LoVo (cell line): ENCODE measurements around the gene GSN.

Experiments
- DNase-seq: peaks from one replicate; pipeline ENCODE4 v3.0.0-alpha.2; 2016; ENCODE audit warnings: low spot score

GSN gene

DNA sequence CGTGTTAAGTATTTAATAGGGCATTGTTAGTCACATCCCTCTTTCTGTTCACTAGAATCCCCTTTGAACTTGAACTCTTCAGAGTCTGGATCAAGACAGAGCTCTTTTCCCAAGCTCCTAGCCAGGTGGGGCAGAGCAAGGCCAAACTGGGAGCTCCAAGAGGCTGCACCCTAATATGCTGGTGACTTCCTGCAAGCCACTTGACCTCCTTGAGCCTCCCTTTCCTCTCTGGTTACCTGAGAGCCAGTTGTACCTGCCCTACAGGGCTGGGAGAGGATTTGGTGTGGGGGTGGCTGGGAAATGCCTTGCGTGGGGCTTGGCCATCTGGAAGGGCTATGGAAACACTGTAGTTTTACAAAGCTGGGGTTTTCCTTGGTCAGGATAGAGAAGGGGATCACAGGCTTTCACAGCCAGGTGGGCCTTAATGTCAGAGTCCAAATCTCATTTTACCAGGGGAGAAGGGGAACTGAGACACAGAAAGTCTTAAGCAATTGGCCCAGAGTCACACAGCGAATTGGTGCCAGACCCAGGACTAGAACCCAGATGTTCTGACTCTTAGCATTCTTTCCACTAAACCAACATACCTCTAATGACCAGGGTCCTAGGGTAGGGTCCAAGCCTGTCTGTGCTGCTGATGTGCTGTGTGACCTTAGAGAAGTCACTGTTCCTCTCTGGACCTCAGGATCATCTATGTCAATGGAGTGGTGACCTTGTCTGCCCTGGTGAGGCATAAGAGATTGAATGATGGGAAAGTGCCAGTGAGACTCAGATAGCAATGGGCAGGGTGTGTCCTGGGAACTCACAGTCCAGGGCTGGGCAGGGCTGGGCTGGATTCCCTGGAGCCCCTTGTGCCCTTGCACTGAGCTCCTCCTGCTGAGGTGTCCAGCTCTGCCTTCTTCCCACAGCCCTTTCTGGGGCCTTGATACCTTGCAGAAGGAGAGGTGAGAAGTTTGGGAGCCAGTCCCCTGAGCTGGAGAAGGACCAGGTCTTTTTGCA is 35.8 kb downstream of the GSN start:
- DNase-seq, result no peak

DNA sequence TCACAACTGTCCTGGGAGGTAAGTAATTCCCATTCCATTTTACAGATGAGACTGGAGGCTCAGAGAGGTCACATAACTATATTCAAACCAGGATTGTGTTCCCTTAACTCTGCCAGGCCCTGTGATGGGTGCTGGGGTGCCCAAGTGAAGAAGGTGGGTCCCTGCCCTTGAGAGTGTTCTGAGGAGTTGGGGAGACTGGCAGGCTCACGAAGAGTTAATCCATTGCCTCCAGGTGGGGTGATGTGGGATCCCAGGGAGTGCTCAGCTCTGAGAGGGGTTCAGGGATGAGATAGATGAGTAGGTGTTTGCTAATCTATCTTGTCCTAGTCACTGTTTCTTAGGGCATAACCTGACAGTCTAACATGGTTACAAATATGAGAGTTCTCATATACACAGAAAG is 36.7 kb downstream of the GSN start:
- DNase-seq, result no peak

DNA sequence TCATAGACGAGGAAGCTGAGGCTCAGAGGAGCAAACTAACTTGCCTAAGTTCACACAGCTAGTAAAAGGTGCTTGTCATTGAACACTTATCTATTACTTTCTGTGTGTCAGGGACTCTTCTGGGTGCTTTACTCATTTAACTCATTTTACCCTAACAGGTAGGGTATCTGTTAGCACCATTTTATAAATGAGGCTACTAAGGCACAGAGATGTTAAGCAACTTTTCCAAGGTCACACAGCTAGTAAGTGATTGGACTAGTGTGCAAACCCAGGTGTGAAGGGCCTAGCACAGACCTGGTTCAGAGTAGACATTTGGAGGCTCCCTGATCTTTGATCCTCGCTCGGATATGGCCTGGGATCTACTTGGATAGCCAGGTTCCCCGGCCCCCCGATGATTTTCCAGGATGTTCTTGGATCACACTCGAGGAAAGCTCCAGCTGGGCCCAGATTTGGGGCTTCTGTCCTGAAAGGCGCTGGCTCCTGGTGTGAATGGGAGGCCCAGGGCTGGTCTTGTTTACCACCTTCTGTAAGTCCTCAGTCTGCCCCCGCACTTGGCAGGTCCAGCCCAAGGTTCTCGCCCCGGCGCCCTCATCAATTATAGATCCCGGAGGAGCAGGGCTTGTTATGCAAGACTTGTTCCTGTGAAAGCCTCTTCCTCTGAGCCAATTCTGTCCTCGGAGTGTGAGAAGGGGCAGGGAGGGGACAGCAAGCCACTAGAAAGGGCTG is 37.5 kb downstream of the GSN start:
- DNase-seq, result no peak

DNA sequence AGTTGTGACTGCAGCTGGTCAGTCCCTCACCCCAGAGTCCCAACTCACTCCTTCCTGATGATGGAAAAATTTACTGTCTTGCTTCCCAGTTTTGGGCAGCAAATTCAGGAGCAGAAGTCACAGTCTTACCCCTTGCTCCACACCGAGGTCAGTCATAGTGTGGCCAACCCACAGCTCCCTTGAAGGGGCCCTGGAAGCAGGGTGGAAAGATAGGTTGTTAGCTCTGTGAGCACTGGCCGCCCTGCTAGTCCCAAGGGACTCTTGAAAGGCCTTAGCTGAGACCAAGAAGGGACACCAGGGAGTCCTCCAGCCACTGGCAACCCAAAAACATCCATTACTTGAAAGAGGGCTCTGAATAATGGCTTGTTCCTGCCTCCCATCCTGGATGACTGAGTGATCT is 40.0 kb downstream of the GSN start:
- no peak for DNase-seq

DNA sequence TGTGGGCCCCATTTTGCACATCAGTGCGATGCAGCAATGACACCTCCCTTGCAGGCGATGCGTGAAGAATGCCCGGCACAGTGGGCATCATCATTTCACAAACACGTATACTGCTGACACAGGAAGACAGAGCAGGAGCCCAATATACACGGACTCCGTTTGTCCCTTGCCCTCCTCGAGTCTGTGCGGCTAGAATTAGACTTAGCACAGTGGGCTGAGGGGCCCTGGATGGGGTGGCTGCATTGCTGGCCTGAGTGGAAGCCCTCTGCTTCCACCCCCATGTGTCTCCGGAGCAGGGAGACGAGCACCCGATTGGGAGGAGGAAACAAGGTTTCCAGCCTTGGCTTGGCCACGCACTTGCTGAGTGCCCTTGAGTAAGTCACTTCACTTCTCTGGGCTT is 40.8 kb downstream of the GSN start:
- DNase-seq, result no peak

DNA sequence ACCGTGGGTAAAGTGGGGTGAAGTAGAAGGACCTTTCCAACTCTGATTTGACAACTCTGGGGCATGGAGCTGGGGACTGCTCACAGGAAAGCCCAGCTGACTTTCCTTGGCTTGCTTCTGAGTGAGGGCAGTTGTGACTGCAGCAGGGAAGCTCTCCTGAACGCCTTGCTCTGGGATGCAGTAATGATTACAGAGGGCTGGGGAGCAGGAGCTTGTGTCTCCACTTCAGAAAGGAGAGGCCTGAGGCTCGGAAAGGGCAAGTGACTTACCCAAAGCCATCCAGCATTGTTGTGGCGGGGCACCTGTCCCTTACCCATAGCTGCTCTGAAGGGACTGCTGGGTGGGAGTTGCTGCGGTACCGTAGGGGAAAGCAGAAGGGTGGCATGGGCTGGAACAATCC is 41.2 kb downstream of the GSN start:
- DNase-seq, result no peak

DNA sequence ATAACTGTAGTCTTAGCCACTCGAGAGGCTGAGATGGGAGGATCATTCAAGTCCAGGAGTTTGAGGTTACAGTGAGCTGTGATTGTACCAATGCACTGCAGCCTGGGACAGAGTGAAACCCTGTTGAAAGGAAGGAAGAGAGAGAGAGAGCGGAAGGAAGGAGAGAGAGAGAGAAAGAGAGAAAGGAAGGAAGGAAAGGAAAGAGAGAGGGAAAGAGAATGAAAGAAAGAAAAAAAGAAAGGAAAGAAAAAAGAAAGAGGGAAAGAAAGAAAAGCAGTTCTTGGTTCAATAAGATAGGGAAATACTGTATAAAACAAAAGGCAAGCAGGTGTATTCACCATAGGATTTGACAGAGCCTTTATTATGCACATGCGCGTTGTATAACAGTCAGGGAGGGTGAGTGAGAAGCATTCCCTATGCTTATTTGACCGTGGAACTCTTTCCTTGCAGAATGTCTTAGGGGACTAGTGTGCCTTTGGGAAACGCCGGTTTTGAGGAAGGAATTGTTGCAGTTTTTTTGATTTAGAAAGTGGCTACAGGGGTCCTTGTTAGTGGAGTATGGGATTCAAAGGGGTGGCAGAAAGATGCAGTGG is 42.0 kb downstream of the GSN start:
- no peak for DNase-seq

DNA sequence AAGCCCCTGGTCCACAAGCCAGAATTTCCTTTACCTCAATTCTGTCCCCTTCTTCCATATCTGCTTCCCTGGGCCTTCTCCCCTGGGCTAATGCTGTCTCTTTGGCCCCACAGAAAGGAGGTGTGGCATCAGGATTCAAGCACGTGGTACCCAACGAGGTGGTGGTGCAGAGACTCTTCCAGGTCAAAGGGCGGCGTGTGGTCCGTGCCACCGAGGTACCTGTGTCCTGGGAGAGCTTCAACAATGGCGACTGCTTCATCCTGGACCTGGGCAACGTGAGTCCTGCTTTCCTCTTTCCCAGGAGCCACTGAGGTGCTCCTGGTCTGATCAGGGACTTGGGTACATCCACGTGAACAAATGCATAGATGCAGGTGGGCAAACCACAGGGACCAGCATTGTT is 42.6 kb downstream of the GSN start:
- DNase-seq, result no peak

DNA sequence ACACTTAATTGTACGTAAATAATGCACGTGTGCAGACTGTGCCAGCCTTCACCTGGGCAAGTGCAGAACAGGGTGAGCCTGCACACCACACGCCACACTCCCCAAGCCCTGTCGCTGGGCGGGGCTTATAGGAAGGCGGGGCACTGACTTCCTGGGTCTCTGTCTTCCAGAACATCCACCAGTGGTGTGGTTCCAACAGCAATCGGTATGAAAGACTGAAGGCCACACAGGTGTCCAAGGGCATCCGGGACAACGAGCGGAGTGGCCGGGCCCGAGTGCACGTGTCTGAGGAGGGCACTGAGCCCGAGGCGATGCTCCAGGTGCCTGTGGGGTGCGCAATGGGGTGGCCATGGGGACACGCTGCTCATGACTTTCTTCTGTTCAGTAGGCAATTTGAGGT is 44.2 kb downstream of the GSN start:
- DNase-seq, result no peak

DNA sequence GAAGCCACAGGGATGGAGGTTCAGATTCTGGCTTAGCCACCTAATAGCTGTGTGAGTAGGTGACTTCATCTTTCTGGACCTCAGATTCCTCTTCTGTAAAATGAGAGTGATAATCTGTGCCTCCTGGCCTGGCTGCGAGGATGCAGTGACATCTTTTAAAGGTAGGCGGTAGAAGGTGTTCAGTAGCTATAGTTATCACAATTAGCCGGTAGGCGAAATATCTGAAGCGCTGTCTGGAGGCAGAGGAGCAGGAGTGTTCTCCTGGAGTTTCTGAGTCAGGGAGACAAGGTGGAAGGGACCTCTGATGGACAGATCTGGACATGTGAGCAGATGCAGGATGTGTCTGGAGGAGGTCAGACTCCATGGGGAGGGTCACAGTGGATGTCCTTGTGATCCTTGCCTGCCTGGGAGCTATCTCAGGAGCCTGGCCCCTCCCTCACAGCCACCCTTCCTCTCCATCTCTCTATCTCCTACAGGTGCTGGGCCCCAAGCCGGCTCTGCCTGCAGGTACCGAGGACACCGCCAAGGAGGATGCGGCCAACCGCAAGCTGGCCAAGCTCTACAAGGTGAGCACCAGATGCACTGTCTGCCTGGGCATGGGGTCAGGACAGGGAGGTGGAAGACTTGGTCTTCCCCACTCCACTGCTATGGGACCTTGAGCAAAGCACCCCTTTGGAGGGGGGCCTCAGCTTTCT is 45.6 kb downstream of the GSN start:
- DNase-seq, result no peak

DNA sequence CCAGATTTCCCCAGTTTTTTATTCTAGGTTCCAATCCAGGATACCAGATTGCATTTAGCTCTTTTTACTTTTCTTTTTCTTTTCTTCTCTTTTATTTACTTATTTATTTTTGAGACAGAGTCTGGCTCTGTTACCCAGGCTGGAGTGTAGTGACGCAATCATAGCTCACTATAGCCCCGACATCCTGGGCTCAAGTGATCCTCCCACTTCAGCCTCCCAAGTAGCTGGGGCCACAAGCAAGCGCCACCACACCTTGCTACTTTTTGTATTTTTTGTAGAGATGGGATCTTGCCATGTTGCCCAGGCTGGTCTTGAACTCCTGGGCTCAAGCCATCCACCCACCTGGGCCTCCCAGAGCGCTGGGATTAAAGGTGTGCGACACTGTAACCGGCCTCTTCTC is 48.4 kb downstream of the GSN start:
- no peak for DNase-seq

DNA sequence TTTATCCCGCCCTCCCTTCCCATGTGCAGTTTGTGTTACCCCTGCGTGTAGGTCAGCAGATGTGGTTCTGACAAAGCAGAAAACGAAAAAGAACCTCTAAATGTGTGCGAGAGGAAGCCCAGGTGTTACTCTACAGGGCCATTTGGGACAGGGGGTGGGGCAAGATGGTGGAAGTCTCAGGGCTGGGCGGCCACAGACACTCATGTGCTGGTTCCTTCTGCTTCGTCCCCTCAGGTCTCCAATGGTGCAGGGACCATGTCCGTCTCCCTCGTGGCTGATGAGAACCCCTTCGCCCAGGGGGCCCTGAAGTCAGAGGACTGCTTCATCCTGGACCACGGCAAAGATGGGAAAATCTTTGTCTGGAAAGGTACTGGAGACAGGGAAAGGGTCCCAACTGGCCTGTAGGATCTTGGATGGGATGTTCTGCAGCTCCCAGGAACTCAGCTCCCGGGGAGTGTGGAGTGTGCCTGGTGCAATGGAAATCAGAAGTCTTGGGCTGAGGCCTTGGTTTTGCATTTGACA is 49.0 kb downstream of the GSN start:
- DNase-seq, result no peak

DNA sequence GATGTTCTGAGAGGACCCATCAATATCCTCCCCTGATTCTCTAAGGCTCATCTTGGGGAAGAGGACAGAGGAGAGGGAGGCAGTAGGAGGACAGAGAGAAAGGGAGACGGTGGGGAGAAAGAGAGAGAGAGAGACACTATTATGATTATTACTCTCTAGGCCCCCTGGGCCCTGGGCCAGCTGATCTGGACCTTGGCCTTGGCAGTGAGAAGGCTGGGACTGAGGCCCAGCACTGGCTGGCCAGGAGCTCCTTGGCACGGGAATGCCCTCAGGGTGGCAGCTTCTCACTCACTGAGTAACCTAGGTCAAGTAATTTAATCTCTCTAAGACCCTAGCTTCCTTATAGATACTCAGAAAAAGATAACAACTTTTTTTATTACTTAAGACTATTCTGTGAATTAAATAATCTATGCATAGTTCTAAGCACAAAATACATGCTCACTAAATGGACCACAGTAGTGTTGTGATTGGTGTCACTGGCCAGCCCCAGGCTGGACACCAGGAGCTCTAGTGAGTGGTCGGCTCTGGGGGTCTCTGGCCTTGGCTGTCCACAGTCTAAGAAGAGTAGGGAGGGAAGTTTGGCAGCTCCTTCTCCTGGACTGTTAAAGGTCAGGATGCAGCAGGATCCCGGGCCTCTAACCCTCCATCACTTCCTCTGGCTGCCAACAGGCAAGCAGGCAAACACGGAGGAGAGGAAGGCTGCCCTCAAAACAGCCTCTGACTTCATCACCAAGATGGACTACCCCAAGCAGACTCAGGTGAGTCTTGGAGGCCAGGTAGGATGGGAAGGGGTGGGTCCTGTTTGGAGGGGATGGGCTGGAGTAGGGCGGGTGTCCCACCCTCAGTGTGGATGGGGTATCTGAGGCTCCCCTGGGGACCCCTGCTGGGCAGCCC is 50.0 kb downstream of the GSN start:
- DNase-seq, result no peak

DNA sequence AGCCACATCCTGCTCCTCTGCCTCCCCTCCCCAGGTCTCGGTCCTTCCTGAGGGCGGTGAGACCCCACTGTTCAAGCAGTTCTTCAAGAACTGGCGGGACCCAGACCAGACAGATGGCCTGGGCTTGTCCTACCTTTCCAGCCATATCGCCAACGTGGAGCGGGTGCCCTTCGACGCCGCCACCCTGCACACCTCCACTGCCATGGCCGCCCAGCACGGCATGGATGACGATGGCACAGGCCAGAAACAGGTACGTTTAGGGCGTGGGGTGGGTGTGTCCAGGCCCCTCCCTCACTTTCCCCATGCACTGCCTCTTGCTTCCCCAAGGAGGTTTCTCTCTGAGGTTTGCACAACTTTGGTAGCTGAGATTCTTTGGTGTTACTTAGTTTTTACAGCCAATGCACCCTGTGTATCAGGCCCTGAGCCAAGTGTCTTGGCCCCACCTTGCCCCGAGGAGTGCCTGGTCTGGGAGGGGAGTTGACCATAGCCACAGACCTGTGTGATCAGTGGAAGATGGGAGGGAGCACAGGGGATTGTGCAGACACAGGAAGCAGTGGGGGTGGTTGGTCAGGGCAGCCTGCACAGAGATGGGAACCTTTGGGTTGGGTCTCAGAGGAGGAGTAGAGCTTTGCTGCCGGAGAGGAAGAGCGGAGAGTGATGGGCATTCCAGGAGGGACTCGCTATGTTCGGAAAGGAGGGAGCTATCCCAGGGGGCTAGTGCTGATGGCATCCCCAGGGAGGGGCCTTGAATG is 50.8 kb downstream of the GSN start:
- DNase-seq, result no peak

DNA sequence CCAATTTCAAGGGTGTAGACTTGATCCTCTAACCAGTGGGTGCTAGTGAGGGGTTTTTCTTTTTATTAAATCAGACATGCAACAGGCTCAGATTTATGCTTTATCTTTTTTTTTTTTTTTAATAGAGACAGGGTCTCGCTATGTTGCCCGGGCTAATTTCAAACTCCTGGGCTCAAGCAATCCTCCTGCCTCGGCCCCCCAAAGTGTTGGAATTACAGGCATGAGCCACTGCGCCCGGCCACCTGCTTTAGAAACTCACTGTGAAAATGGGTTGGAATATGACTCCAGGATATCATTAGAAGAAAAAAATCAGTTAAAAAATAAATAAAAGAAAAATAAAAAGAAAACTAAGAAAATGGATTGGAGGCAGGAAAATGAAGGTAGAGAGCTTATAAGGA is 51.4 kb downstream of the GSN start:
- no peak for DNase-seq

DNA sequence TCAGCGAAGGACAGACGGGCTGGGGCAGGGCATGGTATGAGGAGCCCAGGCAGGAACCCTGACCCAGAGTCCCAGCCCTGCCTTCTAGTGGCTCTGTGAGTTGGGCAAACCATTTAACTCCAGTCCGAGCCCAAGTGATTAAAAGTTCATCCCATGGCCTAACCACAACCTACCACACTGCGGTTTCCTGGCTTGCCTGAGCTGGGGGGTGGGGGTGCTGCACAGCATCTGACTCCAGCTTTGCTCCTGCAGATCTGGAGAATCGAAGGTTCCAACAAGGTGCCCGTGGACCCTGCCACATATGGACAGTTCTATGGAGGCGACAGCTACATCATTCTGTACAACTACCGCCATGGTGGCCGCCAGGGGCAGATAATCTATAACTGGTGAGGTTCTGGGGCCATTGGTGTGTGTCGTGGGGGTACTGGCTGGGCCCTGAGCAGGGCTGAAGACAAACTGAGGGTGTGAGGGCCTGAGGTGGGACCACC is 53.1 kb downstream of the GSN start:
- no peak for DNase-seq

DNA sequence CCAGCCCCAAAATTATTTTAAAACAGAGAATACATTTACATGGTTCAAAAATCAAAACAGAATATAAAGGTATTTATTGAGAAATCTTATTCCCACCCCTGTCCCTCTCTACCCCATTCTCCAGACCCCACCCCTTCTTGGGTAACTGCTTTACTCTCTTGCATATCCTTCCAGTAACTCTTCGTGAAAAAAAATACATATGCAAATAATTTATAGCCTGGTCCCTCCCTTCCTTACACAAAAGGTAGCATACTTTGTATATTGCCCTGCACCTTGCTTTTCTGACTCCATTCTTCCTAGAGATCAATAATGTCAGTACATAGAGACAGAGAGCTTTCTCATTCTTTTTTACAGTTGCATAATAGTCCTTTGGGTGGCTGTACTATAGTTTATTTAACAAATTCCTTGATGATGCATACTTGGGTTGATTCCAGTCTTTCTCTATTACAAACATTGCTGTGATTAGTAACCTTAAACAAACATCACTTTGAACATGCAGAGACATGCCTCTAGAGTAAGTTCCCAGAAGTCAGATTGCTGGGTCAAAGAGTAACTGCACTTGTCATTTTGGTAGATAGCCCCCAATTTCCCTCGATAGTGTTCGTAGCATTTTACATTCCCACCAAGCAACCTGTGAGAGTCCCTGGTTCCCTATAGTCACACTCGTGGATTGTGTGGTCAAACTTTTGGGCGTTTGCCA is 54.2 kb downstream of the GSN start:
- DNase-seq, result peak; percentile 94

DNA sequence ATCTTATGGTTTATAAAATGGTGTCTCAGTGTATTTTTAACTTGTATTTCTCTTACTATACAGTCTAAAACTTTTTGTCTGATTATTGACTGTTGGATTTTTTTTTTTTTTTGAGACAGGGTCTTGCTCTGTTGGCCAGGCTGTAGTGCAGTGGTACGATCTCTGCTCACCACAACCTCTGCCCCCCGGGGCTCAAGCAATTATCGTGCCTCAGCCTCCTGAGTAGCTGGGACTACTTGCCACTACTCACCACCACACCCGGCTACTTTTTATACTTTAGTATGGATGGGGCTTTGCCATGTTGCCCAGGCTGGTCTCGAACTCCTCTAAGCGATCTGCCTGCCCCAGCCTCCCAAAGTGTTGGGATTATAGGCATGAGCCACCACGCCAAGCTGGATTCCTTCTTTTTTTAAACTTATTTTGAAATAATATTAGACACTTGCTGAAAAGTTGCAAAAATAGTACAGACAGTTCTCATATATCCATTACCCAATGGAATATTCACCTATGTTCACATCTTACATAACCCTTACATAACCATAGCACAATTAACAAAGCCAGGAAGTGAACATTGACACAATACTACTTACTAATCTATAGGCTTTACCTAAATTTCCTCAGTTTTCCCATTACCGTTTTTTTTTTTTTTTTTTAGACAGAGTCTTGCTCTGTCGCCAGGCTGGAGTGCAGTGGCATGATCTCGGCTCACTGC is 54.9 kb downstream of the GSN start:
- no peak for DNase-seq
